NCI-H187 treated with DMSO at 0.1 percent for 48 hours (cell line): ENCODE results near the gene PPIL6.

Source experiments
- DNase-seq: peaks from one replicate; lab custom pipeline; 2025; lab: John Stamatoyannopoulos, UW

The PPIL6 gene

DNA sequence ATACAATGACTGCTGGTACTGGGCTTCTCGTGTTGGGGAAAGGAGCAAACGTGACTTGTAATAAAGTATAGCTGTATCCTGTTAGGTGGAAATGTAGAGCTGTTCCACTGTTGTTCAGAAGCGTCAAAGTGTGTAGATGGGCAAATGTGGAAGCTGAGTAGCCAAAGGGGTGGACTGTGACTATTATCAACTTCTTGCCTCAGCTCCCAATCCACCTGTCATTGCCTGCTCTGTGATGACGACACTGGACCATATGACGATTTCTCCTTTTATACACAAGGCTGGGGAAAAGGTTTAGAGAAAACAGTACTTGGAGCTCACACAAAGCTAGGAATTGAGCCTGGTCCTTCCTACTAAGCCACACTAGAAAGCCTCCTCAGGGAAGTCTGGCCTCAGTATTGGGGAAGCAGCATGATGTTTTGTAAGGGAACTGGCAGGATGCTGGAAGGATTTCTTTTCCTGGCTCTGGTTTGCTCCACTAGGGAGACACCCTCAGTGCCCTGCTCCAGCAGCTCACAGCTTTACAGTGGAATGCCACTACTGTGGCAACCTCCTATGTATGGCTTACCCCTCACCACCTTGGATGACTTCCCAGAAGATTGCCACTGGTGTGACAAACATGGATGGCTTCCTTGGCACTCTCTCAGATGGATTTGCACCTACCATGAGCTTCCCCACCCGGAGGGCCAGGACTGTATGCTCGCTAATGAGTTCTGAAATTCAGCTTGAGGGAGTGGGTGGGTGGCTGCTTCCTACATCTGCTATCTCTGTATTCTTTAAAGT, 78.1 kb downstream of the PPIL6 start:
- no peak for DNase-seq

DNA sequence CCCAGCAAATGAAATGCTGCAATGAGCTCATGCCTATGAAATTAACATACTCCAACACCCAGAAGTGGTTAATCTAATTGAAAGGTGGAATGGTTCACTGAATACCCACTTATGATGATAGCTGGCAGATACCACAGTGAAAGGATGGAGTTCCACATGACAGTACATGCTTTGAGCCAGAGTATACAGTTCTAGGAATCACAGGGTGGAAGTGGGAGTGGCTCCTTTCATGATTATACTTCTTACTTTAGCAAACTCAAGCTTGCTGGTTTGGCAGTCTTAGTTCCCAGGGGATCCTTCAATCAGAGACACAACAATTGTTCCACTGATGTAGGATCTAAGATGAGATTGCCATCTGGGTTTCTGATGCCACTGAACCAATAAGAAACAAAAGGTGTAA, 79.6 kb downstream of the PPIL6 start:
- DNase-seq: no peak

DNA sequence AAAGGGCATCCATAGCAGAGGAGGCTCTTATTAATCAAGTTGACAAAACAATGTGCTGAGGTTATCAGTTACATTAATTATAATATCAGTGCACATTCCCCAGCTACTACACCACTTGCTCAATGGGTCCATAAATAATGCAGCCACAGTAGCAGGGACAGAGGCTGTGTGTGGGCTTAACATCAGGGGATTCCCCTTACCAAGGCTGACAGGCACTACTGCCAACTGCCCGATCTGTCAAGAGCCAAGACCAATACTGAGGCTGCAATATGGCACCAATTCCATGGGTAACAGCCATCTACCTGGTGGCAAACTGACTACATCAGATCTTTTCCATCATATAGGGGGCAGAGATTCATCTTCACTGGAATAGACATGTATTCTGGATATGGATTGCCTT, 80.1 kb downstream of the PPIL6 start:
- no peak for DNase-seq

DNA sequence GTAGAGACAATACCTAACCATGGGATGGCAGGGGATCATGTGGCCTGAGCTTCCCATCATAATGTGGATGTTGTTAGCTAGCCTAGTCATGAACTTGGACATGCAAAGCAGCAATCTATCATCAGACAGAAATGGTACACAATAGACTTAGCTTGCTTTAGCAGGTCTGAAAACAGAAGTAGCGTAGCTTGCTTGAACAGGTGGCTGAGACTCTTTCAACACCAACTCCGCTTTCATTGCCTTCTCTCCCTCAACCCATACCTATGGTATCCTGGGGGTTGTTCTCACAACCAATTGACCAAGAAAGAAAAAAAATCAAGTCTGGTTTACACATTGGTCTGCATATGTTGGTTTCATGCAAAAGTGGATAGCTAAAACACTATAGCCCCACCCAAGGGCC, 81.2 kb downstream of the PPIL6 start:
- DNase-seq: no peak

DNA sequence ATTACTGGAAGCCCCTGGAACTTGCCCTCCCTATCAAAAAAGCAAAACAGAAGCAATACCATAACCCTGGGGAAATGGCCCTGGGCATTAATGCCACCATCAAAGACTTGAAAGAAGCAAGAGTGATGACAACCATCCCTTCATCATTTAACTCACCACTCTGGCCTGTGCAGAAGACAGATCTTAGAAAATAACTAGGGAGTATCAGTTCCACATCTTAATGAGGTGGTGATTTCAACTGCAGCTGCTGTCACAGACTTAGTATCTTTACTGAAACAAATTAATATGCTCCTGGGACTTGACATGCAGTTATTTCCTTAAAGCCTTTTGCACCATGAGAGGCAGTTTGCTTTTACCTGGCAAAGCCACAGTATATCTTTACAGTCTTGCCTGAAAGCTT, 82.2 kb downstream of the PPIL6 start:
- no peak for DNase-seq

DNA sequence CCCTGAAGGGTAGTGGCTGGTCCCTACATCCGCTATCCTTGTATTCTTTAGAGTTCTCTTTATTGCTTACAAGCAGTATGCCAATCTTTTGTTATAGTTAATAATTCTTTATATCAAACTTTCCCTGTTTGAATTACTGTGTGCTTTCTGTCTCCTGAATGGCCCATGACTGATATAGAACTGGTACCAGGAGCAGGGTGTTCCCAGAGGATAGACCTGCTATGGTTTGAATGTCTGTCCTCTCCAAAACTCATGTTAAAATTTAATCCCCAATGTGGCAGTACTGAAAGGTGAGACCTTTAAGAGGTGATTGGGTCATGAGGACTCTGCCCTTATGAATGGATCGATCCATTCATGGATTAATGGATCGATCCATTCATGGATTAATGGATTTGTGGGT, 84.2 kb downstream of the PPIL6 start:
- DNase-seq: no peak

DNA sequence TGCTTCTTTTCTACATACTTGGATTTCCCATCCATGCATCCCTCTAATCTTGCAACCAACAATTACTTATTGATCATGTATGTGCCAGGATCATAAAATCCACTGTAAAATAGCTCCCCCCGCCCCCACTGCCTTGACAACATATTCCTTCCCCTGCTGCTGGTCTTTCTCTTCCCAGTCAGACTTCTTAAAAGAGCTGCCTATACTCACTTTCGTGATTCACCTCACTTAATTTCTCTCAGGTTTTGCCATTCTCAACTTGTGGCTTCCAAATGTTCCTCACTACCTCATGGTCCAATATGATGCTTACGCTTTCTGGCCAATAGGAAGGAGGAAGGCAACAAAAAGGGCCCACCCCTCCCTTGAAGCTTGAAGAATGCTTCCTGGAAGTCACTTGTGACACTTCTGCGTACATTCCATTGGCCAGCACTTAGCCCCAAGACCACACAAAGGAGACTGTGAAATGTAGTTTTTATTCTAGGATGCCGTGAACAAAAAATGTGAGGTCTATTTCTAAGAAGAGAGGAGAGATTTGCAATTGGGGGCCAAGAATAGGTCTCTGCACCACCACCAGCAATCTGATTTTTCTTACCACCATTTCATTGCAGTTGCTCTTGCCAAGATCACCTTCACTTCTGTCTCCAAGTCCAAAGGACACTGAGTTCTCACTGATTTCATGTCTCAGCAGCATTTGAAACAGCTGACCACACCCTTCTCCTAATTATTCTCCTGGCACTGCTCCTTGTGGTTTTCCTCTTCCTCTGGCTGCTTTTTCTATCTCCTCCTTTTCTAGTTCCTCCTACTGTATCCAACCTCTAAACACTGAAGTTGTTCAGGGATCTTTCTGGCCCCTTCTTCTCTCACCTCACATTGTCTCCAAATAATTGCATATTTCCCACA, 88.9 kb downstream of the PPIL6 start:
- DNase-seq: no peak

DNA sequence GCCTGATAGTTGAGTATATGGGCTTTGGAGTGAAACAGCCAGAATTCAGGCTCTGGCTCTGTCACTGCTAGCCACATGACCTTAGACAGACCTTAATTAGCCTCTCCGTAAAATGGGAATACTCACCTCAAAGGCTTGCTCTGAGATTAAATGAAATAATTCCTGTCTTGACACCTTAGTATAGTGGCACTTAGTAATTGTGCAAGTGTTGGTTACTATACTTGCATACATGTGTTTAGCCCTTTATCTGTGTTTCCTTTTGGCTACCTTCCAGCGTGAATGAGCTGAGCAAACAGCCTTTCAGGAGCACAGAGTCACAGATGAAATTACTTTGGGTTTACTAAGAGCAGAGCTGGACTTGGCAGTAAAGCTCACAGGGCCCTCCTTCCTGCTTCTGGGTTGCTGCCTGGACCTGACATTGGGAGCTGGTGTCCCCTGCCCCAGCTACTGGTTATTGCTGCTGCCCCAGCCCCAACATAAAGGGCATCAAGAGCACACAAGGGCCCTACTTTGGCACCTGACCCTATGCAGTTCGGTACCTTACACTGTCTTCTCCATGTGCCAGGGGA, 90.9 kb downstream of the PPIL6 start:
- no peak for DNase-seq

DNA sequence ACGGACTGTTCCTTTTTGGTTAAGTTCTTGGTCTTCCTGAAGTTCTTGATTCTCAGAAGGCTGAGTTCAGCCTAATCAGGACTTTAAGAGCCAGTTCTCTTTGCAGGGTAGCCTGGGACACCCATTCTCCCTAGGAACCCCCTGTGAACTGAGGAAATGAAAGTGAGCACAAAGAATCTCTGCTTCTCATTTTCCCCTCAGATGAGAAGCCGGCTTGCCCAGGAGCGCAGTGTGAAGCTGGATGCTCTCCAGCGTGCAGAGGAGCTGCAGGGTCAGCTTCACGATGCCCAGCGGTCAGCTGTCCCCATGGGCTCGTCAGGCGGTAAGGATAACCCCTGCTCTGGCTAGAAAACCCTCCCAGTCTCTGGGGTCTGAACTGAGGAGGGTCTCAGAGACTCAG, 92.2 kb downstream of the PPIL6 start:
- DNase-seq: no peak

DNA sequence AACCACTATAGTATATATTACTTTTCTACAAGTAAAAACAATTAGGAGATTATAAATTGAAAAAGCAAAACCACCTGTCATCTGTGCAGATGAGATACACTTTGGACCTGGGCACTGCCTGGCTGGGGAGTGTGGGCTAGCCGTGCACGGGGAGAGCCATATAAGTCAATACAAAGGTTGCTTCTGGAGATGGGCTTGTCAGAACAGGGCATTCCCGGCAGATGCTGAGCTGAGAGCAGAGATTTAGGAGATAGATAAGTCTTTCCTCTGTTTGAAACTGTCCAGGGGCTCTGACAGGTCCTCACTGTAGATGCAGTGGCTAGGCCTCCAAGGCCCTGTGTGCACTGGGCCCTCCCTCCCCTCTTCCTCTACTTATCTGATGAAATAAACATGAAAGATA, 92.6 kb downstream of the PPIL6 start:
- no peak for DNase-seq

DNA sequence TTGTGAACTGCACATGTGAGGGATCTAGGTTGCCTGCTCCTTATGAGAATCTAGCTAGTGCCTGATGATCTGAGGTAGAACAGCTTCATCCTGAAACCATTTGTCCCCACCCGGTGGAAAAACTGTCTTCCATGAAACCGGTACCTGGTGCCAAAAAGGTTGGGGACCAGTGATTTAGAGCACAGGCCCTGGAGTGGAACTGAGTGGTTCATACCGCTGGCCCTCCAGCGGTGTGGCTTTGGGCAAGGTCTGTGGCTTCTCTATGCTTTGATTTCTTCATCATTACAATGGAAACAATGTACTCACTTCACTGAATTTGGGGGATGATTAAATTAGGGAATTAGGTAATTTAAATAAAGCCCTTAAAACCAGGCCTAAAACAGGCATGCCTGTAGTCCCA, 94.4 kb downstream of the PPIL6 start:
- DNase-seq: no peak

DNA sequence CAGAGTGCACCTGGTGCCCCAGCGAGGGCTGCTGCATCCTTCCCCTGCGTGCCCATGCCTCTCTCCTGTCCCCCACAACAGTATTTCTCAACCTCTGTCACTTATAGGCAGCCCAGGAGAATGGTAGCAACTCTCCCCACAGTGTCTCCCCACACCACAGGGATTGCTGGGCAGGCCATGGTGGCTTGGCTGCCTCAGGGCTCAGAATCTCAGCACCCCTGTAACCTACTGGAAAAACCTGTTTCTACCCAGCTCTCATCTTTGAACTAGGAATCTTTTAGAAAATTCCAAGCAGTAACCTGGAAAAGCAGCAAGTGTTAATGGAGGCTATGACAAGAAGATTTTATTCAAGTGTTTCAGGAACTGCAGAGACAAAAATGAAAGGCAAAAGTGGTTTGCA, 96.2 kb downstream of the PPIL6 start:
- no peak for DNase-seq

DNA sequence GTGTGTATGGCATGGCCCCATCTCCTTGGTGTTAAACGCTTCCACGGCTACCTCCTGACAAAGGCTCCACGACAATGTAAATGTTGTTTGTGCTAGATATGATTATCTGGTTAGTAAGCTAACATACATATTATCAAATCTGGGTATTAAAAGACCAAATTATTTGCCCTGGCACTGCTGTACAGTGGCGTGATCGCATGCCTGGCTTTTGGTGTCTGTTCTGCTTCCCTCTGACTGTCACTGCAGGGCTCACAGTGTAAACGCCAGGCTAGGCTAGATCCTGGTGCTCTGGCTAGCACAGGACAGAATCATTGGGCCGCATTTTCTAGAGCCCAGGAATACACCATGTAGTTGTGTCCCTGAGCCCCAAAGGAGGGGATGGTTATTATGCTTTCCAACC, 96.9 kb downstream of the PPIL6 start:
- no peak for DNase-seq

DNA sequence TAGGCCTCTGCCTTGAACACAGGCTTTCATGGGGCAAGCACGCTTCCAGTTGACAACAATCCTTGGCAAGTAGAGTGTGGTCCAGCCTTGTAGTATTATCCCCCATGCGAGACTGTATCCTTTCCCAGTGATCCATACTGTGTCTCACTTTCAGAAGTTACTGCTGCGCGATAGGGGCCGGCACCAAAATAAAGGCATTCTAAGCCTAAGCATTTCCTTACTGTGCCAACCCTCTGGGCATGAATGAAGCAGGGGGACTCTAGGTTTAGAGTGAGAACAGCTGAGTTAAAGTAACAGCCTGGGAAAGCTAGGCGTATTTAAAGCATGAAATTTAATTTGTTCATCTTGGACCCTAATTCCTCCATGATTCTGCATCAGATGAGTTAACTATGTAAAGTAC, 97.5 kb downstream of the PPIL6 start:
- DNase-seq: no peak

DNA sequence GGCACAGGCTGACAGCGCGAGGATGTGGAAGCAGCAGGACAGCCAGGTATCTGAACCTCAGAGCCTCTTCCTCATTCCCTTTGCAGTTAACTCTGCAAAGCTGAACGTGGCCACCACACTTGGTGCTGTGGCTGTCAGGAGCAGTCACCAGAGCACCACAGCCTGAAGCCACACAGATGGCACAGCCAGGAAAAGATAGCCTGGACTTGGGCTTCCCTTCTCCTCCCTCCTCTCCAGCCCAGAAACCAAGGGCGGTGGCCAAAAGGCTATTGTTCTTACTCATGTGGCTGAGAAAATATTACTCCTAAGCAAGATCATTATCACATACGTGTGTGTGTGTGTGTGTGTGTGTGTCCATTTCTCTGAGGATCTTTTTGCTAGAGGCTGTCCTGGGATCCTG, 97.9 kb downstream of the PPIL6 start:
- no peak for DNase-seq

DNA sequence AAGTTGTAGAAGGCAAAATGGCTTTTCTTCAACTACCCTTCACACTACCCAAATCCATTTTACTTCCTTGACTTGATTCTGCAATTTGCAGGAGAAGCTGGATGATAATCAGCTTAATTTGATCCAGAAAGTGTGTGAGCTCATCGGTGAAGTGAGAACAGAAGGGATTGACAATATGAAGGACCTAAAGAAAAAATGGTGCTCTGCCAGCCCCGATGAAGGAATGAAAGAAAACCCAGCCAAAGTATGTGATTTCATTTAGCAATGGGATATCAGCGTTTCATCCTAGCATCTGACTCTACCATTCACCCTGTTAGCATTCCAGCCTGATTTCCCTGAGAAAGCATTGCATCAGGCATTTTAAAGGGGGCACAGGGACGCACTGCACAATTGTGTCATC, 99.6 kb downstream of the PPIL6 start:
- DNase-seq: no peak
